Measurements from ENCODE around the gene MTHFD2L.

DNA sequence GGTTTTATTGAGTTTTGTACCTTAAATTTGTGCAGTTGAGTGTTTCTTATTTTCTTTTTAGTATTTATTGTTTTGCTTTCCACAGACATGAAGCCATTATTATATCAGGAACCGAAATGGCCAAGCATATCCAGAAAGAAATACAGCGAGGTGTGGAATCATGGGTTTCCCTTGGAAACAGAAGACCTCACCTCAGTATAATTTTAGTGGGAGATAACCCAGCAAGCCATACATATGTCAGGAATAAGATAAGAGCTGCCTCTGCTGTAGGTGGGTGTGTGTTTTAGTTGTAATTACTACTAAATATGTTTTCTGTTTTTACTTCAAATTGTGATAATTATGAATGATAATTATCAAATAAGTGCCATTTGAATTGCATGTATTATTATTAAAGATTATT lies 16.5 kb downstream of the MTHFD2L start:
- TF ChIP-seq, protein P1, sequence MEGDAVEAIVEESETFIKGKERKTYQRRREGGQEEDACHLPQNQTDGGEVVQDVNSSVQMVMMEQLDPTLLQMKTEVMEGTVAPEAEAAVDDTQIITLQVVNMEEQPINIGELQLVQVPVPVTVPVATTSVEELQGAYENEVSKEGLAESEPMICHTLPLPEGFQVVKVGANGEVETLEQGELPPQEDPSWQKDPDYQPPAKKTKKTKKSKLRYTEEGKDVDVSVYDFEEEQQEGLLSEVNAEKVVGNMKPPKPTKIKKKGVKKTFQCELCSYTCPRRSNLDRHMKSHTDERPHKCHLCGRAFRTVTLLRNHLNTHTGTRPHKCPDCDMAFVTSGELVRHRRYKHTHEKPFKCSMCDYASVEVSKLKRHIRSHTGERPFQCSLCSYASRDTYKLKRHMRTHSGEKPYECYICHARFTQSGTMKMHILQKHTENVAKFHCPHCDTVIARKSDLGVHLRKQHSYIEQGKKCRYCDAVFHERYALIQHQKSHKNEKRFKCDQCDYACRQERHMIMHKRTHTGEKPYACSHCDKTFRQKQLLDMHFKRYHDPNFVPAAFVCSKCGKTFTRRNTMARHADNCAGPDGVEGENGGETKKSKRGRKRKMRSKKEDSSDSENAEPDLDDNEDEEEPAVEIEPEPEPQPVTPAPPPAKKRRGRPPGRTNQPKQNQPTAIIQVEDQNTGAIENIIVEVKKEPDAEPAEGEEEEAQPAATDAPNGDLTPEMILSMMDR (IDR thresholded peaks at IDR 0.05; ENCODE audit: extremely low read depth in 1 of 2, insufficient read depth in 1 of 2, low read depth in 1 of 2, low read length in 2 of 2), result no peak
- no peak for TF ChIP-seq EZH2 (IDR thresholded peaks at IDR 0.05; ENCODE audit: borderline replicate concordance, low read depth, low read length, severe bottlenecking)
